H1 (cell line): ENCODE measurements around the gene ARHGEF39. TPM values are rescaled to one million over a fixed set of nuclear protein-coding genes. Genes with fewer than 3 reads are reported as not detected.

ENCODE experiments used
- ASH2L ChIP-seq: fragments of 200-600, 300-600 bp; sonication (generic); IDR thresholded peaks from one replicate; pipeline ENCODE4 v1.7.1; 2017; ENCODE audit warnings: low read length
- BACH1 ChIP-seq: IDR thresholded peaks from 2 replicates; pipeline ENCODE4 v1.6.1; 2012; ENCODE audit warnings: low read length, improper control_type of control experiment
- CBX8 ChIP-seq: fragments of 300-800, 300-1000 bp; sonication (generic); IDR thresholded peaks from 2 replicates; pipeline ENCODE4 v1.7.1; 2016; ENCODE audit warnings: low read depth, low read length, borderline replicate concordance
- CHD1 ChIP-seq: IDR thresholded peaks from 2 replicates; pipeline ENCODE4 v1.6.1; 2012; ENCODE audit warnings: low read depth, low read length, improper control_type of control experiment
- CREB1 ChIP-seq: IDR thresholded peaks from 2 replicates; pipeline ENCODE4 v1.6.1; 2012; ENCODE audit warnings: inconsistent platforms
- CTBP2 ChIP-seq: IDR thresholded peaks from 2 replicates; pipeline ENCODE4 v1.7.0; 2011; ENCODE audit warnings: borderline replicate concordance, mild to moderate bottlenecking, moderate library complexity, mixed read lengths, low read length; ENCODE audit not compliant: insufficient read depth, insufficient read length
- EGR1 ChIP-seq: IDR thresholded peaks from 2 replicates; pipeline ENCODE4 v1.6.1; 2011; ENCODE audit warnings: low read depth, low read length, borderline replicate concordance
- GABPA ChIP-seq: IDR thresholded peaks from 2 replicates; pipeline ENCODE4 v1.6.1; 2011; ENCODE audit warnings: mild to moderate bottlenecking, low read length, moderate library complexity, borderline replicate concordance; ENCODE audit not compliant: insufficient read depth
- HDAC2 ChIP-seq, 2 experiments: fragments of 300-600 bp in 1 of 2; sonication (generic) in 1 of 2; IDR thresholded peaks; 2 replicates each; pipeline ENCODE4 v1.6.1; 2011 to 2012; ENCODE audit warnings: low read depth in 2 of 2, low read length in 2 of 2, mild to moderate bottlenecking in 2 of 2, moderate library complexity in 2 of 2, borderline replicate concordance in 1 of 2, inconsistent platforms in 1 of 2
- HDAC6 ChIP-seq: IDR thresholded peaks from one replicate; pipeline ENCODE4 v1.7.1; 2012; ENCODE audit warnings: low read depth, mild to moderate bottlenecking, inconsistent platforms, low read length, moderate library complexity
- KDM5A ChIP-seq: fragments of 200-600 bp; IDR thresholded peaks from 2 replicates; pipeline ENCODE4 v1.7.1; 2012; ENCODE audit warnings: mild to moderate bottlenecking, low read length, inconsistent platforms, mixed read lengths
- NANOG ChIP-seq: IDR thresholded peaks from 2 replicates; pipeline ENCODE4 v1.6.1; 2011; ENCODE audit warnings: low read length, low read depth, mild to moderate bottlenecking, inconsistent platforms; ENCODE audit not compliant: insufficient read depth, poor library complexity, severe bottlenecking
- POLR2A ChIP-seq, 2 experiments: IDR thresholded peaks; 1 replicate in 1 of 2; 2 replicates in 1 of 2; pipeline ENCODE4 v1.6.1; 2011; ENCODE audit warnings: low read depth in 2 of 2, low read length in 2 of 2, mild to moderate bottlenecking in 2 of 2; ENCODE audit errors: control extremely low read depth in 1 of 2
- RFX5 ChIP-seq: IDR thresholded peaks from 2 replicates; pipeline ENCODE4 v1.6.1; 2011; ENCODE audit warnings: low read depth, low read length, improper control_type of control experiment, borderline replicate concordance
- SAP30 ChIP-seq: fragments of 300-600 bp; sonication (generic); IDR thresholded peaks from 2 replicates; pipeline ENCODE4 v1.7.1; 2012; ENCODE audit warnings: low read length, moderate library complexity, mild to moderate bottlenecking, inconsistent platforms; ENCODE audit not compliant: insufficient read depth, insufficient replicate concordance
- TCF12 ChIP-seq: IDR thresholded peaks from 2 replicates; pipeline ENCODE4 v1.6.1; 2011; ENCODE audit warnings: low read depth, mild to moderate bottlenecking, low read length
- TEAD4 ChIP-seq: IDR thresholded peaks from 2 replicates; pipeline ENCODE4 v1.6.1; 2012; ENCODE audit warnings: low read depth, low read length, inconsistent platforms, mixed read lengths
- polyA plus RNA-seq, 7 experiments: library from polyadenylated mRNA; depleted of rRNA in 3 of 7; stranded (reverse) in 5 of 7; unstranded in 2 of 7; fragments of >200 nt in 5 of 7; fragments of 200-250 nt in 2 of 7; gene quantifications; 1 replicate in 5 of 7; 2 replicates in 1 of 7; 4 replicates in 1 of 7; pipeline versions ENCODE4 v1.2.1 to v1.2.3, GENCODE V29; 2011 to 2013; ENCODE audit warnings: missing spikeins in 2 of 7, mixed read lengths in 2 of 7
- total RNA-seq: library from RNA; stranded (reverse); fragmentation: NEBNext Ultra II Directional; extraction: Animal tissue kit (Norgen Biotek cat#: 25700); gene quantifications from 2 replicates; pipeline ENCODE4 v1.2.1, GENCODE V29; 2021
- TF ChIP-seq, protein P1 (sequence below), 3 experiments: IDR thresholded peaks; 1 replicate in 2 of 3; 2 replicates in 1 of 3; pipeline versions ENCODE4 v1.5.1 to v1.6.1; 2011; ENCODE audit warnings: low read length in 3 of 3, mild to moderate bottlenecking in 3 of 3, inconsistent platforms in 2 of 3, low read depth in 1 of 3, moderate library complexity in 1 of 3; ENCODE audit not compliant: insufficient read depth in 1 of 3; ENCODE audit errors: control extremely low read depth in 1 of 3

The ARHGEF39 gene
- total and polyA plus RNA-seq, 2 of the 8 experiments (the other 6 are each of a cell fraction or from before 2014, with no cell fraction given), result 18.6 to 18.7 TPM

- TF ChIP-seq CHD1 (no peak), TEAD4 (0 out of 2 replicates have a peak, but pooled peaks have one; percentile 4), GABPA (0 out of 2 replicates have a peak, but pooled peaks have one; percentile 76), SAP30 (no peak), HDAC6 (no peak), TCF12 (no peak), CREB1 (no peak), RFX5 (no peak), POLR2A (IDR thresholded peaks at IDR 0.05; ENCODE audit: control extremely low read depth in 1 of 2, low read depth in 2 of 2, low read length in 2 of 2) (peak in 1 of 2 experiments; percentile 75; a peak in 2 of 3 replicates), ASH2L (peak; percentile 64), CBX8 (no peak), NANOG (no peak), KDM5A (no peak), CTBP2 (peak; percentile 43), BACH1 (no peak), EGR1 (no peak), HDAC2 (IDR thresholded peaks at IDR 0.05; ENCODE audit: borderline replicate concordance in 1 of 2, low read depth in 2 of 2, low read length in 2 of 2) (peak in 1 of 2 experiments; percentile 86; a peak in 1 of 4 replicates)
- TF ChIP-seq, protein P1, sequence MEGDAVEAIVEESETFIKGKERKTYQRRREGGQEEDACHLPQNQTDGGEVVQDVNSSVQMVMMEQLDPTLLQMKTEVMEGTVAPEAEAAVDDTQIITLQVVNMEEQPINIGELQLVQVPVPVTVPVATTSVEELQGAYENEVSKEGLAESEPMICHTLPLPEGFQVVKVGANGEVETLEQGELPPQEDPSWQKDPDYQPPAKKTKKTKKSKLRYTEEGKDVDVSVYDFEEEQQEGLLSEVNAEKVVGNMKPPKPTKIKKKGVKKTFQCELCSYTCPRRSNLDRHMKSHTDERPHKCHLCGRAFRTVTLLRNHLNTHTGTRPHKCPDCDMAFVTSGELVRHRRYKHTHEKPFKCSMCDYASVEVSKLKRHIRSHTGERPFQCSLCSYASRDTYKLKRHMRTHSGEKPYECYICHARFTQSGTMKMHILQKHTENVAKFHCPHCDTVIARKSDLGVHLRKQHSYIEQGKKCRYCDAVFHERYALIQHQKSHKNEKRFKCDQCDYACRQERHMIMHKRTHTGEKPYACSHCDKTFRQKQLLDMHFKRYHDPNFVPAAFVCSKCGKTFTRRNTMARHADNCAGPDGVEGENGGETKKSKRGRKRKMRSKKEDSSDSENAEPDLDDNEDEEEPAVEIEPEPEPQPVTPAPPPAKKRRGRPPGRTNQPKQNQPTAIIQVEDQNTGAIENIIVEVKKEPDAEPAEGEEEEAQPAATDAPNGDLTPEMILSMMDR (IDR thresholded peaks at IDR 0.05; ENCODE audit: control extremely low read depth in 1 of 3, insufficient read depth in 1 of 3, low read depth in 1 of 3, low read length in 3 of 3), result peak; percentile 58 to 65 (median 60); a peak in 3 of 4 replicates
- TF ChIP-seq, all 59 proteins: peak for 19
Measured at GRCh38 chr9:35664531-35665470, at the start of gene ARHGEF39 (continued).
